Subcutaneous adipose tissue (tissue), 4 donors: ENCODE data around the gene NCF4. TPM values are rescaled to one million over a fixed set of nuclear protein-coding genes. Genes with fewer than 3 reads are reported as not detected.

Experiments used
- CTCF ChIP-seq: fragments of 450-650 bp; IDR thresholded peaks from one replicate; pipeline ENCODE4 v1.5.1; 2016; ENCODE audit warnings: low read depth, mild to moderate bottlenecking, control low read depth, antibody characterized with exemption, moderate library complexity
- total RNA-seq, 4 donors: library from RNA; depleted of rRNA; stranded (reverse); fragments of >200 nt; gene quantifications; one replicate each; pipeline ENCODE4 v1.1.0, GENCODE V29; 2016

The NCF4 gene
- total RNA-seq, 4 donors from 2014 or later: 18.8 to 76.0 (median 39.5) TPM

GRCh38 chr22:36867695-36868094 lies 6.9 kb downstream of the NCF4 start:
- TF ChIP-seq CTCF: no peak

- no peak for TF ChIP-seq CTCF
Measured at GRCh38 chr22:36868546-36869181, 7.9 kb downstream of the NCF4 start.

- TF ChIP-seq CTCF: no peak
Measured at GRCh38 chr22:36870250-36870649, 9.4 kb downstream of the NCF4 start.

- TF ChIP-seq CTCF: no peak
Measured at GRCh38 chr22:36871669-36872081, 10.9 kb downstream of the NCF4 start.

GRCh38 chr22:36872084-36872483 lies 11.3 kb downstream of the NCF4 start:
- no peak for TF ChIP-seq CTCF

- TF ChIP-seq CTCF: no peak
Measured at GRCh38 chr22:36872866-36873498, 12.2 kb downstream of the NCF4 start.

- no peak for TF ChIP-seq CTCF
Measured at GRCh38 chr22:36873614-36874308, 13.0 kb downstream of the NCF4 start.
